HEK293 (cell line): ENCODE data around the gene TLE2.

Source experiments
- CTCF ChIA-PET: fragments of 350-600 bp; formaldehyde crosslinking; extraction: SDS; loops from one replicate; lab custom pipeline; 2021; ENCODE audit warnings: antibody characterized with exemption; lab: Yijun Ruan, JAX
- POLR2A ChIA-PET: fragments of 300-600 bp; formaldehyde crosslinking; extraction: SDS; loops from one replicate; lab custom pipeline; 2020; ENCODE audit warnings: antibody characterized with exemption, inconsistent platforms; lab: Yijun Ruan, JAX
- H3K27ac ChIP-seq: fragments of 200-500 bp; sonication (Bioruptor generic); 2 replicates; pipeline ENCODE4 v1.5.1; 2014; ENCODE audit warnings: low read depth, low read length, control low read depth, inconsistent platforms; ENCODE audit errors: extremely low read depth
- H3K36me3 ChIP-seq, 2 experiments: fragments of 200-500 bp in 1 of 2; sonication (Bioruptor generic) in 1 of 2; 1 replicate in 1 of 2; 2 replicates in 1 of 2; pipeline ENCODE4 v1.5.1; 2014 to 2017; ENCODE audit warnings: inconsistent platforms in 2 of 2, low read length in 2 of 2; ENCODE audit not compliant: control insufficient read depth in 2 of 2, insufficient read depth in 1 of 2
- H3K4me1 ChIP-seq: fragments of 200-500 bp; sonication (Bioruptor generic); 2 replicates; pipeline ENCODE4 v1.5.1; 2014; ENCODE audit warnings: mild to moderate bottlenecking, low read length, inconsistent platforms; ENCODE audit not compliant: control insufficient read depth, insufficient read depth
- H3K4me3 ChIP-seq: 2 replicates; pipeline ENCODE4 v1.5.1; 2011; ENCODE audit warnings: low read depth, mild to moderate bottlenecking, control low read depth, low read length, moderate library complexity
- H3K9me3 ChIP-seq: fragments of 200-500 bp; sonication (Bioruptor generic); 2 replicates; pipeline ENCODE4 v1.5.1; 2014; ENCODE audit warnings: low read depth, low read length, inconsistent platforms; ENCODE audit not compliant: control insufficient read depth, insufficient read depth
- BCL11A ChIP-seq: fragments of 450-650 bp; formaldehyde crosslinking; IDR thresholded peaks from 2 replicates; pipeline ENCODE4 v1.5.1; 2016; ENCODE audit warnings: low read depth, missing biosample characterization, missing genetic modification characterization
- BCL6B ChIP-seq: fragments of 450-650 bp; formaldehyde crosslinking; IDR thresholded peaks from 2 replicates; pipeline ENCODE4 v1.5.1; 2017; ENCODE audit warnings: missing biosample characterization, missing genetic modification characterization
- GLIS1 ChIP-seq: fragments of 450-650 bp; formaldehyde crosslinking; IDR thresholded peaks from 2 replicates; pipeline ENCODE4 v1.5.1; 2016; ENCODE audit warnings: missing biosample characterization, missing genetic modification characterization
- HIC1 ChIP-seq: fragments of 450-650 bp; formaldehyde crosslinking; IDR thresholded peaks from 2 replicates; pipeline ENCODE4 v1.5.1; 2016; ENCODE audit warnings: missing biosample characterization, missing genetic modification characterization
- MEIS1 ChIP-seq: sonication (generic); formaldehyde crosslinking; IDR thresholded peaks from 2 replicates; pipeline ENCODE4 v1.8.1; 2022; ENCODE audit warnings: missing genetic modification reagents, mild to moderate bottlenecking, borderline replicate concordance
- OVOL3 ChIP-seq: fragments of 450-650 bp; formaldehyde crosslinking; IDR thresholded peaks from 2 replicates; pipeline ENCODE4 v1.5.1; 2016; ENCODE audit warnings: missing biosample characterization, missing genetic modification characterization
- PRDM1 ChIP-seq: fragments of 450-650 bp; formaldehyde crosslinking; IDR thresholded peaks from 2 replicates; pipeline ENCODE4; 2016; ENCODE audit warnings: missing biosample characterization, missing genetic modification characterization
- PRDM10 ChIP-seq: fragments of 450-650 bp; formaldehyde crosslinking; IDR thresholded peaks from 2 replicates; pipeline ENCODE4 v1.5.1; 2016; ENCODE audit warnings: missing biosample characterization, missing genetic modification characterization
- YY1 ChIP-seq: fragments of 450-650 bp; formaldehyde crosslinking; IDR thresholded peaks from 2 replicates; pipeline ENCODE4 v1.5.1; 2018; ENCODE audit warnings: missing biosample characterization, missing genetic modification characterization
- YY2 ChIP-seq: fragments of 450-650 bp; formaldehyde crosslinking; IDR thresholded peaks from 2 replicates; pipeline ENCODE4 v1.5.1; 2016; ENCODE audit warnings: missing biosample characterization, missing genetic modification characterization
- ZFP3 ChIP-seq: fragments of 450-650 bp; formaldehyde crosslinking; IDR thresholded peaks from 2 replicates; pipeline ENCODE4 v1.5.1; 2016; ENCODE audit warnings: low read depth, missing biosample characterization, missing genetic modification characterization
- ZNF112 ChIP-seq: fragments of 450-650 bp; formaldehyde crosslinking; IDR thresholded peaks from 2 replicates; pipeline ENCODE4 v1.5.0; 2017; ENCODE audit warnings: missing biosample characterization, missing genetic modification characterization
- ZNF362 ChIP-seq: fragments of 450-650 bp; formaldehyde crosslinking; IDR thresholded peaks from 2 replicates; pipeline ENCODE4 v1.5.1; 2016; ENCODE audit warnings: missing biosample characterization, missing genetic modification characterization
- ZNF624 ChIP-seq: fragments of 450-650 bp; formaldehyde crosslinking; IDR thresholded peaks from 2 replicates; pipeline ENCODE4 v1.5.1; 2017; ENCODE audit warnings: missing biosample characterization, missing genetic modification characterization
- ZNF645 ChIP-seq: fragments of 450-650 bp; formaldehyde crosslinking; IDR thresholded peaks from 2 replicates; pipeline ENCODE4; 2016; ENCODE audit warnings: missing biosample characterization, missing genetic modification characterization
- ZNF677 ChIP-seq: fragments of 450-650 bp; IDR thresholded peaks from 2 replicates; pipeline ENCODE4 v1.5.0; 2018; ENCODE audit warnings: missing biosample characterization, mild to moderate bottlenecking, missing genetic modification characterization, moderate library complexity
- ZNF747 ChIP-seq: fragments of 450-650 bp; formaldehyde crosslinking; IDR thresholded peaks from 2 replicates; pipeline ENCODE4 v1.5.1; 2016; ENCODE audit warnings: missing biosample characterization, missing genetic modification characterization
- ZNF776 ChIP-seq: fragments of 450-650 bp; formaldehyde crosslinking; IDR thresholded peaks from 2 replicates; pipeline ENCODE4 v1.5.0; 2017; ENCODE audit warnings: missing biosample characterization, missing genetic modification characterization, borderline replicate concordance
- ZSCAN18 ChIP-seq: fragments of 450-650 bp; formaldehyde crosslinking; IDR thresholded peaks from 2 replicates; pipeline ENCODE4 v1.5.1; 2016; ENCODE audit warnings: missing biosample characterization, missing genetic modification characterization
- ZSCAN23 ChIP-seq: fragments of 450-650 bp; formaldehyde crosslinking; IDR thresholded peaks from 2 replicates; pipeline ENCODE4 v1.5.1; 2016; ENCODE audit warnings: missing biosample characterization, missing genetic modification characterization

Gene TLE2

GRCh38 chr19:2989236-2989946, 39.7 kb downstream of the TLE2 start:
- no peaks in the 10 kb centered on the region for H3K4me1 ChIP-seq
- H3K4me3 ChIP-seq: no peak overlapping the region
- no peaks in the 10 kb centered on the region for H3K36me3 ChIP-seq
- no peaks in the 10 kb centered on the region for H3K9me3 ChIP-seq
- ChIA-PET CTCF (interaction anchor here (1.6 kb wide), 1 partner anchor 119 kb away, joined by 5 read pairs; no protein-coding TSS in a partner anchor), POLR2A (no interaction called here)
- TF ChIP-seq HIC1 (tag by site-specific recombination): peak; percentile 89
- no peak for TF ChIP-seq YY1 (tag by site-specific recombination)
- peak; percentile 86 for TF ChIP-seq ZFP3
- H3K27ac ChIP-seq: 0 out of 2 replicates have a peak overlapping the region, but pooled peaks have one; percentile 24

GRCh38 chr19:2988568-2988967, 40.5 kb downstream of the TLE2 start:
- Histone ChIP-seq H3K4me3 (no peak overlapping the region), H3K36me3 (no peaks in the 10 kb centered on the region), H3K27ac (no peak overlapping the region), H3K4me1 (peaks cover 2% of the 10 kb centered on the region; the same call in 1 of the 2 replicates), H3K9me3 (no peaks in the 10 kb centered on the region)
- CTCF ChIA-PET: interaction anchor here (1.6 kb wide), 1 partner anchor 120 kb away, joined by 5 read pairs; no protein-coding TSS in a partner anchor
- POLR2A ChIA-PET: no interaction called here
- peak; percentile 93 for TF ChIP-seq ZFP3
- no peak for TF ChIP-seq ZSCAN23 (tag by site-specific recombination)
- TF ChIP-seq, all 188 proteins: peak for 1

- Histone ChIP-seq H3K9me3 (no peaks in the 10 kb centered on the region), H3K36me3 (no peaks in the 10 kb centered on the region), H3K27ac (no peak overlapping the region), H3K4me1 (peaks cover 8% of the 10 kb centered on the region), H3K4me3 (no peak overlapping the region)
- POLR2A ChIA-PET: no interaction called here
- CTCF ChIA-PET: no interaction called here
- TF ChIP-seq ZSCAN18 (tag by site-specific recombination) (no peak), ZNF747 (tag by site-specific recombination) (no peak), ZNF776 (tag by site-specific recombination) (no peak), ZNF624 (no peak), OVOL3 (tag by site-specific recombination) (no peak), BCL11A (tag by site-specific recombination) (no peak), ZNF112 (no peak), ZNF645 (tag by site-specific recombination) (no peak), ZNF677 (tag by site-specific recombination) (no peak), ZNF362 (tag by site-specific recombination) (no peak), MEIS1 (CRISPR knock-in tag) (no peak), YY2 (no peak), BCL6B (no peak), PRDM1 (tag by site-specific recombination) (no peak), GLIS1 (tag by site-specific recombination) (no peak), PRDM10 (no peak)
Observed at GRCh38 chr19:2987797-2988196, 41.3 kb downstream of the TLE2 start.
